HG03432 (cell line): ENCODE results near the gene MBD3.
A peak's percentile ranks its signal among the peaks of the same experiment; 100 is the strongest.

ENCODE experiments used
- ATAC-seq: cut with Tn5 transposase; IDR thresholded peaks from one replicate; pipeline ENCODE4 v1.9.1; 2021; ENCODE audit warnings: mild to moderate bottlenecking, moderate library complexity; ENCODE audit not compliant: unreplicated experiment

MBD3 gene

GRCh38 chr19:1601613-1602064 is 9.0 kb upstream of the MBD3 start:
- no peak for ATAC-seq

GRCh38 chr19:1599460-1599846 is 6.8 kb upstream of the MBD3 start:
- no peak for ATAC-seq

- ATAC-seq: no peak
Measured at GRCh38 chr19:1598777-1599459, 6.3 kb upstream of the MBD3 start.

GRCh38 chr19:1593501-1593772 is 772 bp upstream of the MBD3 start:
- no peak for ATAC-seq

- peak; percentile 78 for ATAC-seq
Measured at GRCh38 chr19:1592024-1592754, 476 bp downstream of the MBD3 start.

- ATAC-seq: no peak
Measured at GRCh38 chr19:1591421-1592023, 1.1 kb downstream of the MBD3 start.

GRCh38 chr19:1590641-1591397 is 1.8 kb downstream of the MBD3 start:
- ATAC-seq: no peak

- no peak for ATAC-seq
Measured at GRCh38 chr19:1587872-1588271, 4.8 kb downstream of the MBD3 start.

GRCh38 chr19:1585243-1585580 is 7.5 kb downstream of the MBD3 start:
- no peak for ATAC-seq

- ATAC-seq: no peak
Measured at GRCh38 chr19:1584500-1585242, 8.0 kb downstream of the MBD3 start.

- no peak for ATAC-seq
Measured at GRCh38 chr19:1582201-1582600, 10.5 kb downstream of the MBD3 start.

- no peak for ATAC-seq
Measured at GRCh38 chr19:1580957-1581356, 11.7 kb downstream of the MBD3 start.

- ATAC-seq: no peak
Measured at GRCh38 chr19:1580382-1580781, 12.3 kb downstream of the MBD3 start.

- ATAC-seq: no peak
Measured at GRCh38 chr19:1579222-1579621, 13.4 kb downstream of the MBD3 start.

- no peak for ATAC-seq
Measured at GRCh38 chr19:1577929-1578618, 14.6 kb downstream of the MBD3 start.

- no peak for ATAC-seq
Measured at GRCh38 chr19:1577090-1577928, 15.4 kb downstream of the MBD3 start.

- no peak for ATAC-seq
Measured at GRCh38 chr19:1576242-1577089, 16.2 kb downstream of the MBD3 start.

- no peak for ATAC-seq
Measured at GRCh38 chr19:1575323-1576241, 17.1 kb downstream of the MBD3 start.
